GM23248 (cell line): ENCODE data around the gene ETFA.

ENCODE experiments used
- EZH2 ChIP-seq: fragments of 200-600 bp; sonication (generic); IDR thresholded peaks from 2 replicates; pipeline ENCODE4 v1.6.1; 2018; ENCODE audit warnings: antibody characterized with exemption, mild to moderate bottlenecking; ENCODE audit not compliant: insufficient read depth, poor library complexity, severe bottlenecking
- EZH2phosphoT487 ChIP-seq: fragments of 200-600 bp; sonication (generic); IDR thresholded peaks from 2 replicates; pipeline ENCODE4 v1.6.1; 2018; ENCODE audit warnings: antibody characterized with exemption, moderate library complexity, mild to moderate bottlenecking, low read depth; ENCODE audit not compliant: insufficient read depth

GRCh38 chr15:76345880-76346668 lies 34.8 kb upstream of the ETFA start:
- TF ChIP-seq EZH2: peak; percentile 83
- TF ChIP-seq EZH2phosphoT487: no peak
